ENCODE measurements around the gene LYPD1.

Gene LYPD1

GRCh38 chr2:132690664-132691303, 20.8 kb upstream of the LYPD1 start:
- no peak overlapping the region for H3K9ac ChIP-seq (ENCODE audit: low read length)
- H3K4me2 ChIP-seq (ENCODE audit: low read length), result no peak overlapping the region
- no peak overlapping the region for H4K8ac ChIP-seq (ENCODE audit: low read depth, low read length)
- no peak overlapping the region for H3K4ac ChIP-seq (ENCODE audit: low read depth, low read length)
- H3K23ac ChIP-seq (ENCODE audit: low read length), result no peak overlapping the region
- no peak overlapping the region for H3K4me3 ChIP-seq (ENCODE audit: low read length)
- H3K4me1 ChIP-seq (ENCODE audit: control insufficient read depth, low read depth, low read length), result no peaks in the 10 kb centered on the region
- H3K27ac ChIP-seq (ENCODE audit: low read depth, low read length), result no peak overlapping the region
- no peaks in the 10 kb centered on the region for H3K36me3 ChIP-seq (ENCODE audit: control insufficient read depth, insufficient read depth, low read length)
- no peaks in the 10 kb centered on the region for H3K27me3 ChIP-seq (ENCODE audit: insufficient read depth, low read length, poor library complexity)
- no CpG with 5 or more reads among the region's 1 CpG for WGBS (ENCODE audit: extremely low coverage, insufficient coverage, low lambda C conversion rate)
- H3K56ac ChIP-seq (ENCODE audit: low read length), result no peak overlapping the region
- no peak overlapping the region for H2AK5ac ChIP-seq (ENCODE audit: low read length)
- no peak overlapping the region for H3K18ac ChIP-seq (ENCODE audit: low read length)
- H2BK120ac ChIP-seq (ENCODE audit: low read depth, low read length), result no peak overlapping the region
- H3K79me2 ChIP-seq (ENCODE audit: control insufficient read depth, insufficient read depth, low read length), result no peaks in the 10 kb centered on the region
- DNase-seq, result no peak
- H2BK5ac ChIP-seq (ENCODE audit: low read length), result no peak overlapping the region
- H2BK15ac ChIP-seq (replicated peaks; ENCODE audit: low read depth), result no peak overlapping the region
- no peak overlapping the region for H4K5ac ChIP-seq (ENCODE audit: low read length)
- H3K79me1 ChIP-seq (ENCODE audit: low read length), result no peaks in the 10 kb centered on the region

GRCh38 chr2:132681766-132682165, 11.8 kb upstream of the LYPD1 start:
- Histone ChIP-seq H3K23ac (ENCODE audit: low read length) (no peak overlapping the region), H3K56ac (ENCODE audit: low read length) (no peak overlapping the region), H3K79me2 (ENCODE audit: control insufficient read depth, insufficient read depth, low read length) (no peaks in the 10 kb centered on the region), H3K36me3 (ENCODE audit: control insufficient read depth, insufficient read depth, low read length) (no peaks in the 10 kb centered on the region), H3K4me1 (ENCODE audit: control insufficient read depth, low read depth, low read length) (no peaks in the 10 kb centered on the region), H3K27me3 (ENCODE audit: insufficient read depth, low read length, poor library complexity) (no peaks in the 10 kb centered on the region), H4K5ac (ENCODE audit: low read length) (no peak overlapping the region), H3K9ac (ENCODE audit: low read length) (no peak overlapping the region), H2BK120ac (ENCODE audit: low read depth, low read length) (no peak overlapping the region), H2BK5ac (ENCODE audit: low read length) (no peak overlapping the region), H3K79me1 (ENCODE audit: low read length) (no peaks in the 10 kb centered on the region), H3K18ac (ENCODE audit: low read length) (no peak overlapping the region), H4K8ac (ENCODE audit: low read depth, low read length) (no peak overlapping the region), H2BK15ac (replicated peaks; ENCODE audit: low read depth) (no peak overlapping the region), H3K4ac (ENCODE audit: low read depth, low read length) (no peak overlapping the region), H2AK5ac (ENCODE audit: low read length) (no peak overlapping the region), H3K4me2 (ENCODE audit: low read length) (no peak overlapping the region), H3K27ac (ENCODE audit: low read depth, low read length) (no peak overlapping the region), H3K4me3 (ENCODE audit: low read length) (no peak overlapping the region)
- DNase-seq, result no peak
- WGBS (ENCODE audit: extremely low coverage, insufficient coverage, low lambda C conversion rate), result no CpG with 5 or more reads among the region's 1 CpG

GRCh38 chr2:132680544-132680943, 10.5 kb upstream of the LYPD1 start:
- Histone ChIP-seq H3K23ac (ENCODE audit: low read length) (no peak overlapping the region), H3K18ac (ENCODE audit: low read length) (no peak overlapping the region), H3K4me3 (ENCODE audit: low read length) (no peak overlapping the region), H4K5ac (ENCODE audit: low read length) (no peak overlapping the region), H3K27ac (ENCODE audit: low read depth, low read length) (no peak overlapping the region), H3K79me2 (ENCODE audit: control insufficient read depth, insufficient read depth, low read length) (no peaks in the 10 kb centered on the region), H3K56ac (ENCODE audit: low read length) (no peak overlapping the region), H2AK5ac (ENCODE audit: low read length) (no peak overlapping the region), H3K79me1 (ENCODE audit: low read length) (no peaks in the 10 kb centered on the region), H3K4ac (ENCODE audit: low read depth, low read length) (no peak overlapping the region), H2BK5ac (ENCODE audit: low read length) (no peak overlapping the region), H2BK15ac (replicated peaks; ENCODE audit: low read depth) (no peak overlapping the region), H2BK120ac (ENCODE audit: low read depth, low read length) (no peak overlapping the region), H3K36me3 (ENCODE audit: control insufficient read depth, insufficient read depth, low read length) (no peaks in the 10 kb centered on the region), H3K4me1 (ENCODE audit: control insufficient read depth, low read depth, low read length) (no peaks in the 10 kb centered on the region), H3K4me2 (ENCODE audit: low read length) (no peak overlapping the region), H3K9ac (ENCODE audit: low read length) (no peak overlapping the region), H4K8ac (ENCODE audit: low read depth, low read length) (no peak overlapping the region), H3K27me3 (ENCODE audit: insufficient read depth, low read length, poor library complexity) (no peaks in the 10 kb centered on the region)
- DNase-seq, result no peak
- WGBS (ENCODE audit: extremely low coverage, insufficient coverage, low lambda C conversion rate), result no CpG with 5 or more reads among the region's 3 CpGs

GRCh38 chr2:132678483-132678882, 8.5 kb upstream of the LYPD1 start:
- no peaks in the 10 kb centered on the region for H3K79me2 ChIP-seq (ENCODE audit: control insufficient read depth, insufficient read depth, low read length)
- no CpG with 5 or more reads among the region's 2 CpGs for WGBS (ENCODE audit: extremely low coverage, insufficient coverage, low lambda C conversion rate)
- H3K4me3 ChIP-seq (ENCODE audit: low read length), result no peak overlapping the region
- no peak overlapping the region for H4K8ac ChIP-seq (ENCODE audit: low read depth, low read length)
- H3K23ac ChIP-seq (ENCODE audit: low read length), result no peak overlapping the region
- H3K27me3 ChIP-seq (ENCODE audit: insufficient read depth, low read length, poor library complexity), result no peaks in the 10 kb centered on the region
- H3K27ac ChIP-seq (ENCODE audit: low read depth, low read length), result no peak overlapping the region
- no peak overlapping the region for H2BK15ac ChIP-seq (replicated peaks; ENCODE audit: low read depth)
- no peak overlapping the region for H3K4ac ChIP-seq (ENCODE audit: low read depth, low read length)
- no peak overlapping the region for H3K18ac ChIP-seq (ENCODE audit: low read length)
- no peak for DNase-seq
- no peaks in the 10 kb centered on the region for H3K79me1 ChIP-seq (ENCODE audit: low read length)
- no peaks in the 10 kb centered on the region for H3K4me1 ChIP-seq (ENCODE audit: control insufficient read depth, low read depth, low read length)
- no peak overlapping the region for H2BK5ac ChIP-seq (ENCODE audit: low read length)
- no peak overlapping the region for H2BK120ac ChIP-seq (ENCODE audit: low read depth, low read length)
- H3K56ac ChIP-seq (ENCODE audit: low read length), result no peak overlapping the region
- H4K5ac ChIP-seq (ENCODE audit: low read length), result no peak overlapping the region
- H3K9ac ChIP-seq (ENCODE audit: low read length), result no peak overlapping the region
- no peak overlapping the region for H2AK5ac ChIP-seq (ENCODE audit: low read length)
- no peak overlapping the region for H3K4me2 ChIP-seq (ENCODE audit: low read length)
- no peaks in the 10 kb centered on the region for H3K36me3 ChIP-seq (ENCODE audit: control insufficient read depth, insufficient read depth, low read length)

GRCh38 chr2:132677661-132678060, 7.7 kb upstream of the LYPD1 start:
- no peak for DNase-seq
- no CpG with 5 or more reads among the region's 5 CpGs for WGBS (ENCODE audit: extremely low coverage, insufficient coverage, low lambda C conversion rate)
- Histone ChIP-seq H3K4me2 (ENCODE audit: low read length) (no peak overlapping the region), H3K4ac (ENCODE audit: low read depth, low read length) (no peak overlapping the region), H4K8ac (ENCODE audit: low read depth, low read length) (no peak overlapping the region), H2AK5ac (ENCODE audit: low read length) (no peak overlapping the region), H3K4me3 (ENCODE audit: low read length) (no peak overlapping the region), H3K18ac (ENCODE audit: low read length) (peak overlapping the region; percentile 28), H3K79me1 (ENCODE audit: low read length) (no peaks in the 10 kb centered on the region), H4K5ac (ENCODE audit: low read length) (no peak overlapping the region), H3K27ac (ENCODE audit: low read depth, low read length) (no peak overlapping the region), H2BK120ac (ENCODE audit: low read depth, low read length) (no peak overlapping the region), H3K27me3 (ENCODE audit: insufficient read depth, low read length, poor library complexity) (no peaks in the 10 kb centered on the region), H3K4me1 (ENCODE audit: control insufficient read depth, low read depth, low read length) (no peaks in the 10 kb centered on the region), H2BK15ac (replicated peaks; ENCODE audit: low read depth) (no peak overlapping the region), H3K9ac (ENCODE audit: low read length) (no peak overlapping the region), H3K56ac (ENCODE audit: low read length) (no peak overlapping the region), H3K23ac (ENCODE audit: low read length) (no peak overlapping the region), H3K79me2 (ENCODE audit: control insufficient read depth, insufficient read depth, low read length) (no peaks in the 10 kb centered on the region), H2BK5ac (ENCODE audit: low read length) (no peak overlapping the region), H3K36me3 (ENCODE audit: control insufficient read depth, insufficient read depth, low read length) (no peaks in the 10 kb centered on the region)

GRCh38 chr2:132676999-132677398, 7.0 kb upstream of the LYPD1 start:
- H3K18ac ChIP-seq (ENCODE audit: low read length), result no peak overlapping the region
- H3K36me3 ChIP-seq (ENCODE audit: control insufficient read depth, insufficient read depth, low read length), result no peaks in the 10 kb centered on the region
- H4K8ac ChIP-seq (ENCODE audit: low read depth, low read length), result no peak overlapping the region
- no peak overlapping the region for H3K23ac ChIP-seq (ENCODE audit: low read length)
- no peak overlapping the region for H4K5ac ChIP-seq (ENCODE audit: low read length)
- no peak overlapping the region for H3K27ac ChIP-seq (ENCODE audit: low read depth, low read length)
- H3K4me2 ChIP-seq (ENCODE audit: low read length), result no peak overlapping the region
- H3K79me1 ChIP-seq (ENCODE audit: low read length), result no peaks in the 10 kb centered on the region
- no peak overlapping the region for H3K4me3 ChIP-seq (ENCODE audit: low read length)
- DNase-seq, result no peak
- H3K56ac ChIP-seq (ENCODE audit: low read length), result no peak overlapping the region
- no peaks in the 10 kb centered on the region for H3K79me2 ChIP-seq (ENCODE audit: control insufficient read depth, insufficient read depth, low read length)
- H3K27me3 ChIP-seq (ENCODE audit: insufficient read depth, low read length, poor library complexity), result no peaks in the 10 kb centered on the region
- no peak overlapping the region for H2BK15ac ChIP-seq (replicated peaks; ENCODE audit: low read depth)
- H2BK120ac ChIP-seq (ENCODE audit: low read depth, low read length), result no peak overlapping the region
- H3K4me1 ChIP-seq (ENCODE audit: control insufficient read depth, low read depth, low read length), result no peaks in the 10 kb centered on the region
- H2BK5ac ChIP-seq (ENCODE audit: low read length), result no peak overlapping the region
- no peak overlapping the region for H2AK5ac ChIP-seq (ENCODE audit: low read length)
- H3K4ac ChIP-seq (ENCODE audit: low read depth, low read length), result no peak overlapping the region
- WGBS (ENCODE audit: extremely low coverage, insufficient coverage, low lambda C conversion rate), result no CpG with 5 or more reads among the region's 2 CpGs
- H3K9ac ChIP-seq (ENCODE audit: low read length), result no peak overlapping the region
